Measurements from ENCODE around the gene MDFIC.

- TF ChIP-seq CTCF (IDR thresholded peaks at IDR 0.05; ENCODE audit: low read depth, low read length) (no peak), POLR2A (IDR thresholded peaks at IDR 0.05; ENCODE audit: extremely low read depth, insufficient read length) (no peak)
Observed at GRCh38 chr7:114969096-114969495, 47.2 kb downstream of the MDFIC start.

Data from NB4 (cell line).